ENCODE data around the gene CMTM5. TPM values are rescaled to one million over a fixed set of nuclear protein-coding genes. Genes with fewer than 3 reads are reported as not detected.

CMTM5 gene
- total RNA-seq, 2 experiments from 2014 or later: not detected

- DNase-seq (no peak), ATAC-seq (no peak)
- CTCF ChIA-PET: no interaction called here
- H3K4me3 Mint-ChIP-seq: no peak overlapping the region
- H3K36me3 Mint-ChIP-seq (ENCODE audit: low read depth): no peaks in the 10 kb centered on the region
- POLR2A ChIA-PET: no interaction called here
- peaks cover 4% of the 10 kb centered on the region for H3K4me1 Mint-ChIP-seq (ENCODE audit: low read depth)
- H3K27ac Mint-ChIP-seq: no peak overlapping the region
- no peaks in the 10 kb centered on the region for H3K9me3 Mint-ChIP-seq (ENCODE audit: insufficient read depth)
- no peaks in the 10 kb centered on the region for H3K27me3 Mint-ChIP-seq (ENCODE audit: low read depth)
These were observed 52.0 kb downstream of the CMTM5 start for GRCh38 chr14:23428686-23429495.

Small RNA genes within 50 kb of the gene (microRNA-seq; reads per million reads assigned to microRNA genes)
- gene MIR208A: not detected
- gene MIR208B: not detected

Other genes starting within 250 kb of the CMTM5 start
- gene SLC7A8, start 193.4 kb upstream of the CMTM5 start, total RNA-seq: under 1 TPM; 0.24 to 0.57 TPM
- not detected for gene RNF212B, start 139.1 kb upstream of the CMTM5 start, total RNA-seq
- 1 to 10 TPM; 7.8 to 9.2 TPM for gene HOMEZ, start 90.9 kb upstream of the CMTM5 start, total RNA-seq
- 10 to 100 TPM; 22.6 to 28.3 TPM for gene PPP1R3E, start 74.2 kb upstream of the CMTM5 start, total RNA-seq
- 1 to 10 TPM; 2.2 to 2.9 TPM for gene BCL2L2, start 70.2 kb upstream of the CMTM5 start, total RNA-seq
- gene PABPN1, start 55.6 kb upstream of the CMTM5 start, total RNA-seq: 100 to 1,000 TPM; 200 to 210 TPM
- 1 to 10 TPM in 1 of 2 experiments, under 1 TPM in 1; 0.94 to 1.1 TPM for gene SLC22A17, start 24.2 kb upstream of the CMTM5 start, total RNA-seq
- gene EFS, start 11.9 kb upstream of the CMTM5 start, total RNA-seq: not detected
- not detected for gene IL25, start 4.2 kb upstream of the CMTM5 start, total RNA-seq
- not detected for gene MYH6, start 31.2 kb downstream of the CMTM5 start, total RNA-seq
- gene MYH7, start 58.6 kb downstream of the CMTM5 start, total RNA-seq: not detected
- gene NGDN, start 92.7 kb downstream of the CMTM5 start, total RNA-seq: 10 to 100 TPM; 43.7 to 44.0 TPM
- gene ZFHX2, start 174.7 kb downstream of the CMTM5 start, total RNA-seq: 1 to 10 TPM in 1 of 2 experiments, under 1 TPM in 1; 0.90 to 1.5 TPM
- 1 to 10 TPM; 7.3 to 9.8 TPM for gene THTPA, start 179.2 kb downstream of the CMTM5 start, total RNA-seq
- gene AP1G2, start 190.7 kb downstream of the CMTM5 start, total RNA-seq: 100 to 1,000 TPM; 267 to 276 TPM
- gene JPH4, start 201.7 kb downstream of the CMTM5 start, total RNA-seq: not detected